ENCODE data around the gene METTL6. TPM values are rescaled to one million over a fixed set of nuclear protein-coding genes. Genes with fewer than 3 reads are reported as not detected.

The METTL6 gene
- total and polyA plus RNA-seq, 10 of the 15 experiments (the other 5 are each of a cell fraction or from before 2014, with no cell fraction given) = 13.8 to 29.6 (median 20.8) TPM

DNA sequence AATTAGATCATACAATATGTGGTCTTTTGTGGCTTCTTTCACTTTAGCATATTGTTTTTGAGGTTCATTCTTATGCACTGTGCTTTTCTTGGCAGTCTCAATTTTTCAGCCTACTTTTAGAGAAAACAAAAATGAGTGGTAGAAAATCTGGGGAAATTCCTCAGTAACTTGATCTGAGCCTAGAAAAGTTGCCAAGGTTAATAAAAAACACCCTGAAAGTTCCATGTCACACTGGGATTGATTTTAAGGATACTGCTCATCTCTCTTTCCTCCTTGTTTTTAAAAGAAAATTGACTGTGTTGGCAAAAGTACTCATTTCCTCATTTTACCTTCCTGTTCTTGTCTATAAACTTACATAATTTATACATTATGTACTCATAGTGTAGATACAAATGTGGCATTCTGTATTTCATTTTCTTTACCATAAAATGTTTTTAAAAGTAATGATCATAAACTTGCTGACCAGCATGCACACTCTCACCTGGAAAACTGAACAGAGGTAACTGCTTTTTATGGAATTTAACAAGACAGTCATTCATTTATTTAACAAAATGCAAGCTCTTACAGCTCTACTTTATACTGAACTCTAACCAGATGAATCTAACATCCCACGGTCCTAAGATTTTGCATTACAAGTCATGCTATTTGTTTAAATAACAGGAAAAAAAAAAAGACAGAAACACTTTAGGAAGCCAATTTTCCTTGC lies 66.4 kb downstream of the METTL6 start (continued):
- TF ChIP-seq, protein P1, sequence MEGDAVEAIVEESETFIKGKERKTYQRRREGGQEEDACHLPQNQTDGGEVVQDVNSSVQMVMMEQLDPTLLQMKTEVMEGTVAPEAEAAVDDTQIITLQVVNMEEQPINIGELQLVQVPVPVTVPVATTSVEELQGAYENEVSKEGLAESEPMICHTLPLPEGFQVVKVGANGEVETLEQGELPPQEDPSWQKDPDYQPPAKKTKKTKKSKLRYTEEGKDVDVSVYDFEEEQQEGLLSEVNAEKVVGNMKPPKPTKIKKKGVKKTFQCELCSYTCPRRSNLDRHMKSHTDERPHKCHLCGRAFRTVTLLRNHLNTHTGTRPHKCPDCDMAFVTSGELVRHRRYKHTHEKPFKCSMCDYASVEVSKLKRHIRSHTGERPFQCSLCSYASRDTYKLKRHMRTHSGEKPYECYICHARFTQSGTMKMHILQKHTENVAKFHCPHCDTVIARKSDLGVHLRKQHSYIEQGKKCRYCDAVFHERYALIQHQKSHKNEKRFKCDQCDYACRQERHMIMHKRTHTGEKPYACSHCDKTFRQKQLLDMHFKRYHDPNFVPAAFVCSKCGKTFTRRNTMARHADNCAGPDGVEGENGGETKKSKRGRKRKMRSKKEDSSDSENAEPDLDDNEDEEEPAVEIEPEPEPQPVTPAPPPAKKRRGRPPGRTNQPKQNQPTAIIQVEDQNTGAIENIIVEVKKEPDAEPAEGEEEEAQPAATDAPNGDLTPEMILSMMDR (IDR thresholded peaks at IDR 0.05 in 2 of 3, conservative IDR thresholded peaks at IDR 0.05 in 1 of 3; ENCODE audit: control insufficient read depth in 2 of 3, extremely low read depth in 1 of 3, insufficient read depth in 1 of 3, low read depth in 3 of 3, low read length in 3 of 3) = no peak
- TF ChIP-seq PML (IDR thresholded peaks at IDR 0.05; ENCODE audit: low read length) (no peak), TARDBP (IDR thresholded peaks at IDR 0.05; ENCODE audit: borderline replicate concordance) (no peak), ZNF24 (IDR thresholded peaks at IDR 0.05) (no peak), BMI1 (IDR thresholded peaks at IDR 0.05; ENCODE audit: borderline replicate concordance) (no peak), ATF7 (IDR thresholded peaks at IDR 0.05; ENCODE audit: low read depth) (no peak; the same call in 1 of the 2 replicates), RUNX3 (IDR thresholded peaks at IDR 0.05; ENCODE audit: low read length) (peak; percentile 87), CREB1 (IDR thresholded peaks at IDR 0.05; ENCODE audit: low read depth) (no peak)
- TF ChIP-seq, protein P2, sequence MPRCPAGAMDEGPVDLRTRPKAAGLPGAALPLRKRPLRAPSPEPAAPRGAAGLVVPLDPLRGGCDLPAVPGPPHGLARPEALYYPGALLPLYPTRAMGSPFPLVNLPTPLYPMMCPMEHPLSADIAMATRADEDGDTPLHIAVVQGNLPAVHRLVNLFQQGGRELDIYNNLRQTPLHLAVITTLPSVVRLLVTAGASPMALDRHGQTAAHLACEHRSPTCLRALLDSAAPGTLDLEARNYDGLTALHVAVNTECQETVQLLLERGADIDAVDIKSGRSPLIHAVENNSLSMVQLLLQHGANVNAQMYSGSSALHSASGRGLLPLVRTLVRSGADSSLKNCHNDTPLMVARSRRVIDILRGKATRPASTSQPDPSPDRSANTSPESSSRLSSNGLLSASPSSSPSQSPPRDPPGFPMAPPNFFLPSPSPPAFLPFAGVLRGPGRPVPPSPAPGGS (IDR thresholded peaks at IDR 0.05; ENCODE audit: borderline replicate concordance, insufficient read depth, low read depth, low read length, poor library complexity, severe bottlenecking) = no peak
- TF ChIP-seq, protein P3, sequence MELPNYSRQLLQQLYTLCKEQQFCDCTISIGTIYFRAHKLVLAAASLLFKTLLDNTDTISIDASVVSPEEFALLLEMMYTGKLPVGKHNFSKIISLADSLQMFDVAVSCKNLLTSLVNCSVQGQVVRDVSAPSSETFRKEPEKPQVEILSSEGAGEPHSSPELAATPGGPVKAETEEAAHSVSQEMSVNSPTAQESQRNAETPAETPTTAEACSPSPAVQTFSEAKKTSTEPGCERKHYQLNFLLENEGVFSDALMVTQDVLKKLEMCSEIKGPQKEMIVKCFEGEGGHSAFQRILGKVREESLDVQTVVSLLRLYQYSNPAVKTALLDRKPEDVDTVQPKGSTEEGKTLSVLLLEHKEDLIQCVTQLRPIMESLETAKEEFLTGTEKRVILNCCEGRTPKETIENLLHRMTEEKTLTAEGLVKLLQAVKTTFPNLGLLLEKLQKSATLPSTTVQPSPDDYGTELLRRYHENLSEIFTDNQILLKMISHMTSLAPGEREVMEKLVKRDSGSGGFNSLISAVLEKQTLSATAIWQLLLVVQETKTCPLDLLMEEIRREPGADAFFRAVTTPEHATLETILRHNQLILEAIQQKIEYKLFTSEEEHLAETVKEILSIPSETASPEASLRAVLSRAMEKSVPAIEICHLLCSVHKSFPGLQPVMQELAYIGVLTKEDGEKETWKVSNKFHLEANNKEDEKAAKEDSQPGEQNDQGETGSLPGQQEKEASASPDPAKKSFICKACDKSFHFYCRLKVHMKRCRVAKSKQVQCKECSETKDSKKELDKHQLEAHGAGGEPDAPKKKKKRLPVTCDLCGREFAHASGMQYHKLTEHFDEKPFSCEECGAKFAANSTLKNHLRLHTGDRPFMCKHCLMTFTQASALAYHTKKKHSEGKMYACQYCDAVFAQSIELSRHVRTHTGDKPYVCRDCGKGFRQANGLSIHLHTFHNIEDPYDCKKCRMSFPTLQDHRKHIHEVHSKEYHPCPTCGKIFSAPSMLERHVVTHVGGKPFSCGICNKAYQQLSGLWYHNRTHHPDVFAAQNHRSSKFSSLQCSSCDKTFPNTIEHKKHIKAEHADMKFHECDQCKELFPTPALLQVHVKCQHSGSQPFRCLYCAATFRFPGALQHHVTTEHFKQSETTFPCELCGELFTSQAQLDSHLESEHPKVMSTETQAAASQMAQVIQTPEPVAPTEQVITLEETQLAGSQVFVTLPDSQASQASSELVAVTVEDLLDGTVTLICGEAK (IDR thresholded peaks at IDR 0.05; ENCODE audit: borderline replicate concordance) = peak; percentile 74
- TF ChIP-seq, protein P4, sequence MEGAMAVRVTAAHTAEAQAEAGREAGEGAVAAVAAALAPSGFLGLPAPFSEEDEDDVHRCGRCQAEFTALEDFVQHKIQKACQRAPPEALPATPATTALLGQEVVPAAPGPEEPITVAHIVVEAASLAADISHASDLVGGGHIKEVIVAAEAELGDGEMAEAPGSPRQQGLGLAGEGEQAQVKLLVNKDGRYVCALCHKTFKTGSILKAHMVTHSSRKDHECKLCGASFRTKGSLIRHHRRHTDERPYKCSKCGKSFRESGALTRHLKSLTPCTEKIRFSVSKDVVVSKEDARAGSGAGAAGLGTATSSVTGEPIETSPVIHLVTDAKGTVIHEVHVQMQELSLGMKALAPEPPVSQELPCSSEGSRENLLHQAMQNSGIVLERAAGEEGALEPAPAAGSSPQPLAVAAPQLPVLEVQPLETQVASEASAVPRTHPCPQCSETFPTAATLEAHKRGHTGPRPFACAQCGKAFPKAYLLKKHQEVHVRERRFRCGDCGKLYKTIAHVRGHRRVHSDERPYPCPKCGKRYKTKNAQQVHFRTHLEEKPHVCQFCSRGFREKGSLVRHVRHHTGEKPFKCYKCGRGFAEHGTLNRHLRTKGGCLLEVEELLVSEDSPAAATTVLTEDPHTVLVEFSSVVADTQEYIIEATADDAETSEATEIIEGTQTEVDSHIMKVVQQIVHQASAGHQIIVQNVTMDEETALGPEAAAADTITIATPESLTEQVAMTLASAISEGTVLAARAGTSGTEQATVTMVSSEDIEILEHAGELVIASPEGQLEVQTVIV (IDR thresholded peaks at IDR 0.05; ENCODE audit: borderline replicate concordance, partially characterized antibody) = no peak
- TF ChIP-seq, protein P5, sequence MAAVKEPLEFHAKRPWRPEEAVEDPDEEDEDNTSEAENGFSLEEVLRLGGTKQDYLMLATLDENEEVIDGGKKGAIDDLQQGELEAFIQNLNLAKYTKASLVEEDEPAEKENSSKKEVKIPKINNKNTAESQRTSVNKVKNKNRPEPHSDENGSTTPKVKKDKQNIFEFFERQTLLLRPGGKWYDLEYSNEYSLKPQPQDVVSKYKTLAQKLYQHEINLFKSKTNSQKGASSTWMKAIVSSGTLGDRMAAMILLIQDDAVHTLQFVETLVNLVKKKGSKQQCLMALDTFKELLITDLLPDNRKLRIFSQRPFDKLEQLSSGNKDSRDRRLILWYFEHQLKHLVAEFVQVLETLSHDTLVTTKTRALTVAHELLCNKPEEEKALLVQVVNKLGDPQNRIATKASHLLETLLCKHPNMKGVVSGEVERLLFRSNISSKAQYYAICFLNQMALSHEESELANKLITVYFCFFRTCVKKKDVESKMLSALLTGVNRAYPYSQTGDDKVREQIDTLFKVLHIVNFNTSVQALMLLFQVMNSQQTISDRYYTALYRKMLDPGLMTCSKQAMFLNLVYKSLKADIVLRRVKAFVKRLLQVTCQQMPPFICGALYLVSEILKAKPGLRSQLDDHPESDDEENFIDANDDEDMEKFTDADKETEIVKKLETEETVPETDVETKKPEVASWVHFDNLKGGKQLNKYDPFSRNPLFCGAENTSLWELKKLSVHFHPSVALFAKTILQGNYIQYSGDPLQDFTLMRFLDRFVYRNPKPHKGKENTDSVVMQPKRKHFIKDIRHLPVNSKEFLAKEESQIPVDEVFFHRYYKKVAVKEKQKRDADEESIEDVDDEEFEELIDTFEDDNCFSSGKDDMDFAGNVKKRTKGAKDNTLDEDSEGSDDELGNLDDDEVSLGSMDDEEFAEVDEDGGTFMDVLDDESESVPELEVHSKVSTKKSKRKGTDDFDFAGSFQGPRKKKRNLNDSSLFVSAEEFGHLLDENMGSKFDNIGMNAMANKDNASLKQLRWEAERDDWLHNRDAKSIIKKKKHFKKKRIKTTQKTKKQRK (IDR thresholded peaks at IDR 0.05; ENCODE audit: low read depth, low read length) = no peak
